NCI-H69 (cell line): Measurements from ENCODE around the gene SIN3A.
A peak's percentile ranks its signal among the peaks of the same experiment; 100 is the strongest.

ENCODE experiments used
- DNase-seq: peaks from one replicate; lab custom pipeline; 2025; lab: John Stamatoyannopoulos, UW

The SIN3A gene

GRCh38 chr15:75380773-75381172, 70.7 kb downstream of the SIN3A start:
- no peak for DNase-seq

GRCh38 chr15:75371901-75372688, 79.4 kb downstream of the SIN3A start:
- no peak for DNase-seq

- DNase-seq: no peak
Observed at GRCh38 chr15:75371486-75371885, 80.0 kb downstream of the SIN3A start.

- no peak for DNase-seq
Observed at GRCh38 chr15:75369897-75370581, 81.5 kb downstream of the SIN3A start.

GRCh38 chr15:75368689-75369239, 82.7 kb downstream of the SIN3A start:
- no peak for DNase-seq

GRCh38 chr15:75367913-75368688, 83.4 kb downstream of the SIN3A start, which contains the start of gene MAN2C1:
MAN2C1 (minus strand) TSS chr15:75368607; CDS start chr15:75368583, 24 bp downstream.
- DNase-seq: peak; percentile 96

- no peak for DNase-seq
Observed at GRCh38 chr15:75367406-75367912, 84.0 kb downstream of the SIN3A start.

GRCh38 chr15:75367006-75367405, 84.5 kb downstream of the SIN3A start:
- DNase-seq: no peak

- no peak for DNase-seq
Observed at GRCh38 chr15:75366163-75366562, 85.3 kb downstream of the SIN3A start.

GRCh38 chr15:75364881-75365280, 86.6 kb downstream of the SIN3A start:
- no peak for DNase-seq

- no peak for DNase-seq
Observed at GRCh38 chr15:75363786-75364185, 87.7 kb downstream of the SIN3A start.

GRCh38 chr15:75362642-75363249, 88.7 kb downstream of the SIN3A start:
- no peak for DNase-seq

GRCh38 chr15:75361989-75362641, 89.4 kb downstream of the SIN3A start:
- DNase-seq: no peak

GRCh38 chr15:75361361-75361988, 90.0 kb downstream of the SIN3A start:
- no peak for DNase-seq

GRCh38 chr15:75360856-75361255, 90.6 kb downstream of the SIN3A start:
- DNase-seq: no peak

GRCh38 chr15:75360391-75360790, 91.1 kb downstream of the SIN3A start:
- DNase-seq: no peak

- DNase-seq: no peak
Observed at GRCh38 chr15:75359537-75360250, 91.8 kb downstream of the SIN3A start.

GRCh38 chr15:75358771-75359536, 92.5 kb downstream of the SIN3A start:
- no peak for DNase-seq

- DNase-seq: no peak
Observed at GRCh38 chr15:75357976-75358673, 93.4 kb downstream of the SIN3A start.
